ENCODE results near the gene CLIC4.
A peak's percentile ranks its signal among the peaks of the same experiment; 100 is the strongest.
"Not testable (repeated sequence)": the region's sequence is repeated elsewhere in the genome, so short reads cannot be mapped to it uniquely, and the experiment has no call there.

Gene CLIC4

DNA sequence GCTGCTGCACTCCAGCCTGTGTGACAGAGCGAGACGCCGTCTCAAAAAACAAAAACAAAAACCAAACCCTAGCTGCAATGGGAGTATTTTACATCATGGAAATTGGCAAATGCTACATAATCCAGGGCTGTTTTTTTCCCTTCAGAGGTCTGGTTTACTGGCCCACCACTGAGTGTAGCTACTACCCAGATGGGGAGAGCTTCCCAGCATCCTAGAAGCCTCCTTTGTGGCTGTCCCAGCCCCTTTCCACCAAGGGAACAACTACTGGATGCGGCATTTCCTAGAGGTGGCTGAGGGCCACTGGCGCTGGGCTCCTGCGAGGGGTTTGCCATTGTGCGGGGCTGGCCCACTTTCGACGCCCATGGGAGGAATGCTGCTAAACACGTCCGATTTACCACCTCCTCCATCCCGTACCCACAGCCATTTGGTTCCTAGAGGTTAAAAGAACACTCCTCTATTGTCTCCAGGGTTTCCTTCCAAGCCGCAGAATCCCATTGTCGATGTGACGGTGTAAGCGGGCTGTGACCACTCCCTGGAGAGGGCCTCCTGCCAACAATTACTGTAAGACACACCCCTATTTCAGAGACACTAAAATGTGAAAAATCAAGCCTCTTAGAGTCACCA, 129.5 kb downstream of the CLIC4 start:
- H3K27me3 Mint-ChIP-seq = peaks cover 20% of the 10 kb centered on the region
- peaks cover 2% of the 10 kb centered on the region for H3K9me3 Mint-ChIP-seq
- no peak overlapping the region for H3K27ac Mint-ChIP-seq
- intact Hi-C loops (cut with micrococcal nuclease) = no loop called here
- peaks cover 9% of the 10 kb centered on the region for H3K36me3 Mint-ChIP-seq (ENCODE audit: low read depth)
- no peak overlapping the region for H3K4me3 Mint-ChIP-seq
- peaks cover 34% of the 10 kb centered on the region for H3K4me1 Mint-ChIP-seq (ENCODE audit: low read depth)

DNA sequence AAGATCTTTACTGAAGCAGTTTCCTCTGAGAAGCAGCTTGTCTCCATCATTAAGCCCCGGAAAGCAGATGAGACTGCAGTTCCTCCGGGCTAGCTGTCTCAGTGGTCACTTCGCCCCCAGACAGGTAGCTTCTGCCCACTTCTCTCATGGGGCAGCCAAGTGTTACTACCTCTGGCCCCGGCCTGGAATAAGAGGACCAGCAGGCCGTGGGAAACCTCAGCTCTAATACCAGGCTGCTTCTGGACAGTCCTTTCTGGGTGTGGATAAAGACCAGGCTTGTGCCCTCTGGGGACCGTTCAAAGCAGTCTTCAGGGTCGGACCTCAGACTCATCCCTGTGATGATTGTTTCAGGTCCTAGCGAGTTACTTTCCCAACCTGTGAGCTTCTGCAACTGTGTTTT, 130.0 kb downstream of the CLIC4 start:
- peaks cover 24% of the 10 kb centered on the region for H3K27me3 Mint-ChIP-seq
- H3K27ac Mint-ChIP-seq = no peak overlapping the region
- H3K4me1 Mint-ChIP-seq (ENCODE audit: low read depth) = peaks cover 34% of the 10 kb centered on the region
- H3K4me3 Mint-ChIP-seq = no peak overlapping the region
- peaks cover 9% of the 10 kb centered on the region for H3K36me3 Mint-ChIP-seq (ENCODE audit: low read depth)
- peaks cover 7% of the 10 kb centered on the region for H3K9me3 Mint-ChIP-seq
- intact Hi-C loops (cut with micrococcal nuclease) = no loop called here

DNA sequence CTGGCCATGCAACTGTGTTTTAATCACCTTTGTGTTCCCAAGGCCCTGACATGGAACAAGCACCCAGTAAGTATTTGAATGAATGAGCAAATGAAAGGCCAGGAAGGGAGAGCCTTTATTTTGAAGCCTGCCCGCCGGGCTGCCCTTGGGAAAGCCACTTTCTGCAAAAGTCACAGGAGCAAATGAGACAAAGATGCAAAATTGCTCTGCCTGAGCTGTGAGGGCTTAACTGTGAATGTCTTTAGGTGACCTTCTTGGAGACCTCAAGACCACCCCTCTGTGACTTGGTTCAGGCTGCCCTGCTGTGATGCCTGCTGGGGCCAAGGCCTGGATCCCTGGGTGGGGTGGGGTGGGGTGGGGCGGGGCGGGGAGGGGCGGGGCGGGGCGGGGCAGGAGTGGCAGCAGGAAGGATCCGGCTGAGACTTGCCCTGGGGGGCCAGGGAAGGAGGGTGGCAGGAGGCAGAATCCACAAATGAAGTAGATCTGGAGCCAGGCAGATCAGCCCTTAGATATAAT, 130.8 kb downstream of the CLIC4 start:
- peaks cover 16% of the 10 kb centered on the region for H3K27me3 Mint-ChIP-seq
- peaks cover 12% of the 10 kb centered on the region for H3K9me3 Mint-ChIP-seq
- H3K36me3 Mint-ChIP-seq (ENCODE audit: low read depth) = peaks cover 6% of the 10 kb centered on the region
- intact Hi-C loops (cut with micrococcal nuclease) = no loop called here
- H3K27ac Mint-ChIP-seq = no peak overlapping the region
- peaks cover 26% of the 10 kb centered on the region for H3K4me1 Mint-ChIP-seq (ENCODE audit: low read depth)
- no peak overlapping the region for H3K4me3 Mint-ChIP-seq

DNA sequence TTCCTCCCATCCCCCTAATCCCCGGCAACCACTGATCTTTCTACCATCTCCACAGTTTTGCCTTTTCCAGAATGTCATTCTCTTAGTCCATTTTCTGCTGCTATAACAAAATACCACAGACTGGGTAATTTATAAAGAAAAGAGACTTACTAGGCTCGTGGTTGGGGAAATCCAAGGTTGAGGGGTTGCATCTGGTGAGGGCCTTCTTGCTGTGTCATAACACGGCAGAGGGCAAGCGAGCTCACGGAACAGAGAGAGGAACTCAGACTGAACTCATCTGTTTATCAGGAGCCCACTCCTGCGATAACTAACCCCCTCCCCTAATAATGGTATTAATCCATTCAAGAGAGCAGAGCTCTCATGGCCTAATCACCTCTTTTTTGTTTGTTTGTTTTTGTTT, 132.8 kb downstream of the CLIC4 start:
- no peak overlapping the region for H3K4me3 Mint-ChIP-seq
- peaks cover 13% of the 10 kb centered on the region for H3K9me3 Mint-ChIP-seq
- H3K27me3 Mint-ChIP-seq = peaks cover 9% of the 10 kb centered on the region
- intact Hi-C loops (cut with micrococcal nuclease) = no loop called here
- H3K36me3 Mint-ChIP-seq (ENCODE audit: low read depth) = no peaks in the 10 kb centered on the region
- peaks cover 12% of the 10 kb centered on the region for H3K4me1 Mint-ChIP-seq (ENCODE audit: low read depth)
- H3K27ac Mint-ChIP-seq = no peak overlapping the region

DNA sequence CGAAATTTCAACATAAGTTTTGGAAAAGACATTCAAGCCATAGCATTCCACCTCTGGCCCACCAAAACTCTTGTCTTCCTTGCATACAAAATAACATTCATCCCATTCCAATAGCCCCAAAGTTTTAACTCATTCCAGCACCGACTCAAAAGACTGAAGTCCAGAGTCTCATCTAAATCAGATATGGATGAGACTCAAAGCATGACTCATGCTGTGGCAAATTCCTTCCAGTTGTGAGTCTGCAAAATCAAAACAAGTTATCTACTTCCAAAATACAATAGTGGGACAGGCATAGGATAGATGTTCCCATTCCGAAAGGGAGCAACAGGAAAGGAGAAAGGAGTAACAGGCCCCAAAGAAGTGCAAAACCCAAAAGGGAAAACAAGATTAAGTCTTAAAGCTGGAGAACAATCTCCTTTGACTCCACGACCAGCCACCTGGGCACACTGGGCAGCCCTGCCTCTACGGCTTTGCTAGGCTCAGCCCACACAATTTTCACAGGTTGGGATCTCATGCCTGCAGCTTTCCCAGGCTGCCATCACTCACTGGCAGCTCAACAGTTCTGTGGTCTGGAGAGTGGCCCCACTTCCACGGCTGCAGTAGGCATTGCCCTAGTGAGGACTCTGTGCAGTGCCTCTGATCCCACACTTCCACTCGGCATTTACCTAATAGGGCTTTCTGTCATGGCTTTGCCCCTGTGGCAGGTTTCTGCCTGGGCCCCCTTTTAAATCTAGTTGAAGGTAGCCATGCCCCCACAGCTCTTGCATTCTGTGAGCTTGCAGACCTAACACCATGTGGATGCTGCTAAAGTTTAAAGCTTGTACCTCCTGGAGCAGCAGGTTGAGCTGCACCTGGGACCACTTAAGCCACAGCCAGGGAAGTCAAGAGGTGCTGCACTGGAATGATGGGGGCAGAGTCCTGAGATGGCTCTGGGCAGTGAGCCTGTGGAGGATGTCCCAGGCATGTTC, 133.8 kb downstream of the CLIC4 start:
- H3K27ac Mint-ChIP-seq = no peak overlapping the region
- intact Hi-C loops (cut with micrococcal nuclease) = no loop called here
- H3K27me3 Mint-ChIP-seq = peaks cover 9% of the 10 kb centered on the region
- peaks cover 24% of the 10 kb centered on the region for H3K9me3 Mint-ChIP-seq
- peaks cover 15% of the 10 kb centered on the region for H3K4me1 Mint-ChIP-seq (ENCODE audit: low read depth)
- no peaks in the 10 kb centered on the region for H3K36me3 Mint-ChIP-seq (ENCODE audit: low read depth)
- no peak overlapping the region for H3K4me3 Mint-ChIP-seq

- peaks cover 11% of the 10 kb centered on the region for H3K27me3 Mint-ChIP-seq
- no peaks in the 10 kb centered on the region for H3K36me3 Mint-ChIP-seq (ENCODE audit: low read depth)
- no peak overlapping the region for H3K4me3 Mint-ChIP-seq
- peaks cover 15% of the 10 kb centered on the region for H3K4me1 Mint-ChIP-seq (ENCODE audit: low read depth)
- H3K9me3 Mint-ChIP-seq = peaks cover 29% of the 10 kb centered on the region
- H3K27ac Mint-ChIP-seq = no peak overlapping the region
- intact Hi-C loops (cut with micrococcal nuclease) = no loop called here
Observed at GRCh38 chr1:24881034-24881433, 135.8 kb downstream of the CLIC4 start.

- Mint-ChIP-seq H3K27me3 (peaks cover 11% of the 10 kb centered on the region), H3K27ac (no peak overlapping the region), H3K36me3 (ENCODE audit: low read depth) (no peaks in the 10 kb centered on the region), H3K9me3 (peaks cover 27% of the 10 kb centered on the region), H3K4me1 (ENCODE audit: low read depth) (peaks cover 16% of the 10 kb centered on the region), H3K4me3 (no peak overlapping the region)
- intact Hi-C loops (cut with micrococcal nuclease) = no loop called here
Observed at GRCh38 chr1:24884751-24885150, 139.5 kb downstream of the CLIC4 start.

GRCh38 chr1:24886241-24886640, 141.0 kb downstream of the CLIC4 start:
- no peak overlapping the region for H3K27ac Mint-ChIP-seq
- no peaks in the 10 kb centered on the region for H3K36me3 Mint-ChIP-seq (ENCODE audit: low read depth)
- H3K4me3 Mint-ChIP-seq = no peak overlapping the region
- peaks cover 25% of the 10 kb centered on the region for H3K4me1 Mint-ChIP-seq (ENCODE audit: low read depth)
- H3K27me3 Mint-ChIP-seq = peaks cover 8% of the 10 kb centered on the region
- intact Hi-C loops (cut with micrococcal nuclease) = no loop called here
- H3K9me3 Mint-ChIP-seq = peaks cover 18% of the 10 kb centered on the region

GRCh38 chr1:24888061-24888970, 143.1 kb downstream of the CLIC4 start:
- no peak overlapping the region for H3K27ac Mint-ChIP-seq
- peaks cover 12% of the 10 kb centered on the region for H3K27me3 Mint-ChIP-seq
- H3K4me3 Mint-ChIP-seq = no peak overlapping the region
- intact Hi-C loops (cut with micrococcal nuclease) = no loop called here
- peaks cover 23% of the 10 kb centered on the region for H3K9me3 Mint-ChIP-seq
- H3K4me1 Mint-ChIP-seq (ENCODE audit: low read depth) = peaks cover 20% of the 10 kb centered on the region
- H3K36me3 Mint-ChIP-seq (ENCODE audit: low read depth) = peaks cover 8% of the 10 kb centered on the region

GRCh38 chr1:24888971-24889676, 143.9 kb downstream of the CLIC4 start:
- Mint-ChIP-seq H3K9me3 (peaks cover 15% of the 10 kb centered on the region), H3K36me3 (ENCODE audit: low read depth) (peaks cover 8% of the 10 kb centered on the region), H3K27ac (peak overlapping the region; percentile 62), H3K27me3 (peaks cover 12% of the 10 kb centered on the region), H3K4me1 (ENCODE audit: low read depth) (peaks cover 24% of the 10 kb centered on the region), H3K4me3 (no peak overlapping the region)
- intact Hi-C loops (cut with micrococcal nuclease) = no loop called here

DNA sequence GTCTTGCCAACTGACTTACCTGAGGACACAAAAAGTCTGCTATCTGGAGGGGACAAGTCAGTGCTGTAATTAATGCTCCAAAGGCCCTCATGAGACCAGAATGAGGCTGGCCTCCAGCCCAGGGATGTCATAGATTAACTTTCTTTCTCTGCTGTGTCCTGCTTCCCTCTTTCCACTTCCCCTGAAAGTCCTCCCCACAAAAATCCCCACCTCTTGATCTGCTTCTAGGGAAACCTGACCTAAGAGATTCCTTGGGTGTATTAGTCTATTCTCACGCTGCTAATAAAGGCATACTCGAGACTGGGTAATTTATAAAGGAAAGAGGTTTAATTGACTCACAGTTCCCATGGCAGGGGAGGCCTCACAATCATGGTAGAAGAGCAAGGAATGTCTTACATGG, 145.6 kb downstream of the CLIC4 start:
- peaks cover 29% of the 10 kb centered on the region for H3K4me1 Mint-ChIP-seq (ENCODE audit: low read depth)
- intact Hi-C loops (cut with micrococcal nuclease) = no loop called here
- H3K27me3 Mint-ChIP-seq = peaks cover 7% of the 10 kb centered on the region
- peaks cover 10% of the 10 kb centered on the region for H3K9me3 Mint-ChIP-seq
- peaks cover 8% of the 10 kb centered on the region for H3K36me3 Mint-ChIP-seq (ENCODE audit: low read depth)
- no peak overlapping the region for H3K4me3 Mint-ChIP-seq
- peak overlapping the region; percentile 66 for H3K27ac Mint-ChIP-seq

GRCh38 chr1:24891367-24891766, 146.1 kb downstream of the CLIC4 start:
- Mint-ChIP-seq H3K27me3 (peaks cover 10% of the 10 kb centered on the region), H3K9me3 (peaks cover 10% of the 10 kb centered on the region), H3K4me1 (ENCODE audit: low read depth) (peaks cover 29% of the 10 kb centered on the region), H3K27ac (peak overlapping the region; percentile 66)
- H3K4me3 Mint-ChIP-seq; intact Hi-C loops (cut with micrococcal nuclease); H3K36me3 Mint-ChIP-seq (ENCODE audit: low read depth): not testable (repeated sequence)

All from dendritic cell treated with granulocyte-macrophage colony-stimulating factor and Interleukin-4, amounts not matched to agents 40 ng/mL and 50 ng/mL, for 4 days (primary cell).